GM18499 (cell line): ENCODE measurements around the gene TBXAS1.

Experiments
- ATAC-seq: cut with Tn5 transposase; IDR thresholded peaks from one replicate; pipeline ENCODE4 v1.9.1; 2021; ENCODE audit warnings: moderate number of reproducible peaks; ENCODE audit not compliant: insufficient read depth, unreplicated experiment

The TBXAS1 gene

GRCh38 chr7:139993169-139993568 lies 164.1 kb downstream of the TBXAS1 start:
- ATAC-seq: no peak

GRCh38 chr7:139993592-139993991 lies 164.5 kb downstream of the TBXAS1 start:
- no peak for ATAC-seq

- ATAC-seq: no peak
Observed at GRCh38 chr7:139994356-139994755, 165.3 kb downstream of the TBXAS1 start.

GRCh38 chr7:139995017-139995915 lies 166.2 kb downstream of the TBXAS1 start:
- ATAC-seq: no peak

GRCh38 chr7:139998572-139998971 lies 169.5 kb downstream of the TBXAS1 start:
- ATAC-seq: no peak

DNA sequence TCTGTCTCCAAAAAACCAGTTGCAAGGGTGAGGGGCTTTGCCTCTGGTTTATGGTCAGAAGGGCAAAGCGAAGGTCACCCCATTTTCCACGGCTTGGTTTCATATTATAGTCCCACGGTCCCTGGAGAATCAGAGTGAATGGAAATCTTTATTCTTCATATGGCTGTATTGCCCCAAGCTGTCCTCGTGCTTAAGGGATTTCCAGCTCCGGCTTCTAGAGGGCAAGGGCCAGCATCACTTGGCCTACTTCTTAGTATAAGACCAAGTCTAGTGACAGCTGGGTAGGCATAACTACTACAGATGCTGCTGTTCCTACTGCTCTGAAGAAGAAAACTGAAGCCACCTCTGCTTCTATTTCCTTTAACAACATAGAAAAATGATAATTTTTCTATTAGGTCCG lies 170.5 kb downstream of the TBXAS1 start:
- ATAC-seq: no peak

DNA sequence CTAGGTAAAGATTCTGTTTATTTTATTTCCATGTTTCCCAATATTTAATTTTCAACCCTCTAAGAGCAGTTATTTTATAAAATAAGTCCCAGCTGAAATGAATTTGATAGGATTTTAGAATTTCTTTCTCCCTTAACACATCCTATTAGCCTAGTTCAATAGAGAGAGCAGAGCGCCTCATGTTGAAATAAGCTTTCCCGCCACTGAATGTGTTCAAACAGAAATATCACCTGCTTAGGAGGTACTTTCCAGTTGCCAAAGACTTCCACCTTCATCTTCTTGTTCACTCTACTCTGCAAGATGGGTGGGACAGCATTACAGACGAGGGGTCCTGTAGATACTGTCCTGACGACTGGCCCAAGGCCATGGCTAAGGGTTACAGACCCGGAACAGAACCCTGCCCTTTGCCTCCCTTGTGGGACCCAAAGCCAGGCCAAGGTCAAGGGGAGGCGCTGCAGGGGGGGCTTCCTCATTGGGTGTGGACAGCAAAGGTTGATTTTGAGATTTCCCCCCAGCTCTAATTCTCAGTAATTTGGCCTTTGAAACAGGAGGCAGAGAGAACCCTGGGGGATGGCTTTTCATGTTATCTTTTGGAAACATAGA lies 171.7 kb downstream of the TBXAS1 start:
- no peak for ATAC-seq

GRCh38 chr7:140003913-140004382 lies 174.9 kb downstream of the TBXAS1 start:
- ATAC-seq: no peak

DNA sequence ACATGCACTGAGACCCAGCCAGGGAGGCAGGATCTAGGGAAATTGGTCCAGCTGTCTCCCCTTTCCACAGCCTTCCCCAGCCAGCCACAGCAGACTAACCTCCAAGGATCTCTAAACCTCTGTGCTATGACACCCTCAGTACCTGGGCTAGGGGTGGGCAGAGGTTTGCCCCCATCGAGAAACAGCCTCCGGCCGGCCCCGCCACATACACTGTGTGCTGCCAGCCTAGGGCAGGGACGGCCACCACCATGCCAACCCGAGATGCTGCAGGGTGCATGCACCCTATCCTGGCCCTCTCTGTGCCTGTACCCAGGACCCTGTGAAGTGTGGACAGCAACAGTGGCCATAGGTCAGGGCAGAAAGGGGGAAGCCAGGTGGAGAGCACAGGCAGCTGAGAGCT lies 175.6 kb downstream of the TBXAS1 start:
- ATAC-seq: no peak

- no peak for ATAC-seq
Observed at GRCh38 chr7:140005341-140005740, 176.3 kb downstream of the TBXAS1 start.

GRCh38 chr7:140005754-140006503 lies 176.9 kb downstream of the TBXAS1 start:
- ATAC-seq: no peak

- ATAC-seq: no peak
Observed at GRCh38 chr7:140006600-140006999, 177.5 kb downstream of the TBXAS1 start.

DNA sequence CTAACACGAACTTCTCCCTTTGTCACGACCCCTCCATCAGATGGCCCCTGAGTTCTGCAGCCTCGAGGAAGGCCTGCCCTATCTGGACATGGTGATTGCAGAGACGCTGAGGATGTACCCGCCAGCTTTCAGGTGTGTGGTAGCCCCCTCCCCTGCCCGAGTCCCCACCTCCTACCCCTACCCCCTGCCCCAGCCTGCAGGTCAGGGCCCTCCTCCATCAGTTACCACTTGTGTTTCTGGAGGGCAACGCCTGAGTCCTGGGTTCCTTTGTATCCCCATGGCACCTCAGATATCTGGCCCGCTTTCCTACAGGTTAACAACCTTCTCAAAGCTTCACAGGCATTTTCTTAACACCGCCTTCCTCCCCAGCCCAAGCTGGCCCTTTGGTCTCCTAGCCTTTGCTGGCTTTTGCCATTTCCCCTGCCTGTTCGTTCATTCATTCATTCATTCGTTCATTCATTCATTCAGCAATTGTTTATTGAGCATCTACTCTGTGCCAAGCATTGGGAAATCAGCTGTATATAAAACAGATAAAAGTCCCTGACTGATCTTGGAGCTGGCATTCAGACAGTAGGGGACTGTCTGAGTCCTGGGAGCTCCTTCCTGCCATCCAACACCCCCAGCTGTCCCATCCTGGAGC lies 178.1 kb downstream of the TBXAS1 start:
- ATAC-seq: no peak

- no peak for ATAC-seq
Observed at GRCh38 chr7:140008755-140009610, 179.9 kb downstream of the TBXAS1 start.

GRCh38 chr7:140009735-140010134 lies 180.7 kb downstream of the TBXAS1 start:
- ATAC-seq: no peak

DNA sequence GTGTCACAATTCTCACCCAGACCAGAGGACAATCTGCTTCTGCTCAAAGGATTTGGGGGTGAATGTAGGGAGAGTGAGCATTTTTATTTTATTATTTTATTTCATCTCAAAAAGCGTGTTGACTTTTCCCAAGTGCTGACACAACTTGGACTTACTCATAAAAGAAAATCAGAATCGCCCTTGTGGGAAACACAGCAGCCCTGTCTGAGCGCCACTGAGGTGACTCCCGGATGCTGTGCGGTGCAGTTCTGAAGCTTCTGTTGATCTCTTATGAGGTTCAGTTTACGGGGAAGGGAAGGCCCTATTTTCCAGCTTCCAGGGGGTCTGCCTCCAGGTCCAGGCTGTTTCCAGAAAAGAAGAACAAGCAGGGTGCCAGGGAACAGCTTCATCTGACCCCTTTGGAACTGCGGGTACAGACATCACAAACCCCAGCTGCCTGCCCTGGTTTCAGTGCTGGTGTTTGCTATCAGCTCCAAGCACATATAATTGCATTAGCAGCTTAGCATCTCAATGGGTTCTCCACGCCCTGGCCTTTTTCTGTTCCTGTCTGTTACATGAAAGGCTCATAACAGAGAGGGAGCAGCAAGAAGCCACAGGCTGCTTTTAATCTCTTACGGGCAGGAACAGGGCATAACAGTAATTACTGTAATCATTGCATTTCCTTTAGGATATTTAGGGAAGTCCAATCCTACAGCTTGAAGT lies 181.3 kb downstream of the TBXAS1 start:
- ATAC-seq: no peak

DNA sequence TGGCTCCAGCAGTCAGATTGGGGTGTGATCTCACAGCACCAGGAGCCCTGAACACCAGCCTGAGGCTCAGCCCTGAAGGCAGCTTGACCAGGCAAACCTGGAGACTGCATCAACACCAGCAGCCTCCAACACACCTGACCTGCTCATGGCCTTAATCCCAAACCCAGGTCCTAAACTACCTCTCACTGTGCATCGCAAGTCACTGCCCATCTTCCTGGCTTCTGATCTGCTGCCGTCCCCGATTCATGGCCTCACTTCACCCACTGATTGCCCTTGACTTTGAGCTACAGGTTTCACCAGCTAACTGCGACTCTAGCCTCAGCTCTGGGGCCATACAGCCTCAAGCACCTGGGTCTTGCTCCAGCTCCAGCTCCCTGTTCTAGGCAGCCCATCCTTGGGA lies 184.6 kb downstream of the TBXAS1 start:
- no peak for ATAC-seq

DNA sequence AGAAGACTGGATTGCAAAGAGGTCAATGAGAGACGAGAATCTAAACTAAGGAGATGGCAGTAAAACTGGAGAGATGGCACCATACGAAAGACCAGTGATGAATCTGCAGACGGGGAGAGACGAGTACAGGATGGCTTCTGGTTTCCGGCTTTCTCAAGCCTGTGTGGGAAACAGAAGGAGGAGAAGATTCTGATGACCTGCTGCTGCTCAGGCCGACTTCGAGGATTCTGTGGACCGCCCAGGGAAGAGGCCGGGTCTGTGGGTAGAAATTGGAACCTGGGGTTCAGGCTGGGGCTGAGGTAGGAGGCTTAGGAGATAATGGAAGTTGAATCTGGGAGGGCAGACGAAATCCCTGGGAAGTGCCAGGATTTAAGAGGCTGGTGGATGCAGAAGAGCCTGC lies 185.1 kb downstream of the TBXAS1 start:
- no peak for ATAC-seq

DNA sequence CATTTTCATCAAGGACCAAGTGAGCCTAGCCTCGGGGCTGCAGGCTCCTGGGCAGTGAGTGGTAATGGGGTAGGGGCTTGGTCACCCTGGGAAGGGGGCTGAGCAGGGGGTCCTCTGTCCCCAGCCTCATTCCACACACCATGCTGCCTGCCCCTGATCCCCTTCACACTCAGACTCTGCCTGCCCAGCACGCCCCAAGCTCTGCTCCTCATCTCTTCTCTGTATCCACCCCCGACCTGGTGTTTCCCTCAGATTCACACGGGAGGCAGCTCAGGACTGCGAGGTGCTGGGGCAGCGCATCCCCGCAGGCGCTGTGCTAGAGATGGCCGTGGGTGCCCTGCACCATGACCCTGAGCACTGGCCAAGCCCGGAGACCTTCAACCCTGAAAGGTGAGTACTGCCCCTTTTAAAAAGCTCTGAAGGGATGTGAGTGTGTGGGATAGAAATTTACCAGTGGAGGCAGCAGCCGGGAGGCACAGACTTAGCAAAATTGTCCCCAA lies 186.5 kb downstream of the TBXAS1 start:
- no peak for ATAC-seq
